Adrenal gland (tissue), 5 donors: ENCODE measurements around the gene TBC1D10A.

ENCODE experiments used
- POLR2A ChIP-seq, 2 donors: fragments of 450-650 bp; IDR thresholded peaks; one replicate each; pipeline ENCODE4 v1.6.1; 2017; ENCODE audit warnings: antibody characterized with exemption in 2 of 2, mild to moderate bottlenecking in 2 of 2, moderate library complexity in 1 of 2
- TF ChIP-seq, protein P1 (sequence below), 6 experiments: fragments of 450-650 bp in 4 of 6; fragments of 200-600 bp in 2 of 6; sonication (generic) in 1 of 6; IDR thresholded peaks; 1 replicate in 5 of 6; 2 replicates in 1 of 6; pipeline versions ENCODE4 v1.5.1 to v1.8.0; 2016 to 2021; ENCODE audit warnings: antibody characterized with exemption in 6 of 6, mild to moderate bottlenecking in 2 of 6, moderate library complexity in 1 of 6
- donor health status: DM: no; HTN: no; CAD: no.

DNA sequence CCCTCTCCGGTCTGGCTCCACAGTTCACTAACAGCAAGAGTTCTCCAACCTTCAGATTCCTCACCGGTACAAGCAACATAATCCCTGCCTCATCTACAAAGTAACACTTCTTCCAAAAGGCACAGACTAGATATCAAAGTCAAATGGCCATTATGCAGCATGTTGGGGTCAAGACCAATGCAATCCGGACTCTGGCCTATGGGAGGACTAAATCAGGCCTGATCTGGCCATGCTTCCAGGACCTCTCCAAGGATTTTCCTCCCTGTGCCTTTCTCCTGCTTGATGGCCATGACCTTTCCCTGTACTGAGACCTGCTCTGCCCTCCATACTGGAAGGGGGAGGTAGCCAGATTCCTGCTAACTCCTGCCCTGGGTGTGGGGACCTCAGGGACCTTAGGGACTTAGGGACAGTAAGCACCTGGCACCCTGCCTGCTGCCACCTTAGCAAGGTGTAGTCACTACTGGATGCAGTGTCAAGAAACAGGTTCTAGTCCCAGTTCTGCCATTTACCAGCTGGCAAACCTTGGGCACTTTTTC lies 6.7 kb downstream of the TBC1D10A start:
- TF ChIP-seq, protein P1, sequence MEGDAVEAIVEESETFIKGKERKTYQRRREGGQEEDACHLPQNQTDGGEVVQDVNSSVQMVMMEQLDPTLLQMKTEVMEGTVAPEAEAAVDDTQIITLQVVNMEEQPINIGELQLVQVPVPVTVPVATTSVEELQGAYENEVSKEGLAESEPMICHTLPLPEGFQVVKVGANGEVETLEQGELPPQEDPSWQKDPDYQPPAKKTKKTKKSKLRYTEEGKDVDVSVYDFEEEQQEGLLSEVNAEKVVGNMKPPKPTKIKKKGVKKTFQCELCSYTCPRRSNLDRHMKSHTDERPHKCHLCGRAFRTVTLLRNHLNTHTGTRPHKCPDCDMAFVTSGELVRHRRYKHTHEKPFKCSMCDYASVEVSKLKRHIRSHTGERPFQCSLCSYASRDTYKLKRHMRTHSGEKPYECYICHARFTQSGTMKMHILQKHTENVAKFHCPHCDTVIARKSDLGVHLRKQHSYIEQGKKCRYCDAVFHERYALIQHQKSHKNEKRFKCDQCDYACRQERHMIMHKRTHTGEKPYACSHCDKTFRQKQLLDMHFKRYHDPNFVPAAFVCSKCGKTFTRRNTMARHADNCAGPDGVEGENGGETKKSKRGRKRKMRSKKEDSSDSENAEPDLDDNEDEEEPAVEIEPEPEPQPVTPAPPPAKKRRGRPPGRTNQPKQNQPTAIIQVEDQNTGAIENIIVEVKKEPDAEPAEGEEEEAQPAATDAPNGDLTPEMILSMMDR (IDR thresholded peaks at IDR 0.05), result no peak
- no peak for TF ChIP-seq POLR2A (IDR thresholded peaks at IDR 0.05)
